SK-N-SH treated with all-trans-retinoic acid at 6 μM for 48 hours (cell line): ENCODE measurements around the gene S100A11.

Experiments used
- CSDC2 ChIP-seq: fragments of 250-450 bp; sonication (Bioruptor Pico); IDR thresholded peaks from 2 replicates; pipeline ENCODE4 v1.5.0; 2020; ENCODE audit warnings: mild to moderate bottlenecking, moderate library complexity
- RARB ChIP-seq: fragments of 250-450 bp; sonication (Bioruptor Pico); IDR thresholded peaks from 2 replicates; pipeline ENCODE4 v1.8.0; 2021; ENCODE audit warnings: mild to moderate bottlenecking, moderate library complexity

DNA sequence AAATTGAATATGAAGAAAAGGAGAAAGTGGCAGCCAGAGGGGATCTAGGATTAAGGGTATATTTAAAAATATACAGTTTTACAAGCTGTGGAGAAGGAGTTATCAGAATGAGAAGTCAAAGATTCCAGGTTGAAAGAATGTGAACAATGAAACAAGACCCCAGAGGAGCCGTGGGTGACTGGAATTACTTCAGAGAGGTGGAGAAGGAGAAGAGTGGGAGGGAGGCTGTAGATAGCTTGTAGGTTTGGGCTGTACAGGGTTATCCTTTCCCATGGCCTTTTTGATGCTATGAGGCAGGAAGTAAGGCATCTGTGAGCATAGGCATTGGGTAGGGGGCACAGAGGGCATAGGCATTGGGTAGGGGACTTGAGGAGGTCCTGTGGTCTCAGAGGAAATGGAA is 5.2 kb upstream of the S100A11 start:
- TF ChIP-seq RARB (CRISPR knock-in tag) (no peak), CSDC2 (no peak)
